ENCODE results near the gene LTBP2.

LTBP2 gene

GRCh38 chr14:74482571-74482970, 129.5 kb downstream of the LTBP2 start:
- in situ Hi-C loops (cut with MboI; ENCODE audit: low pct_unique_long_range_greater_than_20kb, low sequenced_read_pairs, unreplicated experiment): no loop called here
- DNase-seq (ENCODE audit: low spot score): no peak
- TF ChIP-seq CTCF (IDR thresholded peaks at IDR 0.05; ENCODE audit: extremely low read depth, insufficient read depth, missing control alignments): no peak

GRCh38 chr14:74480046-74480445, 132.0 kb downstream of the LTBP2 start:
- in situ Hi-C loops (cut with MboI; ENCODE audit: low pct_unique_long_range_greater_than_20kb, low sequenced_read_pairs, unreplicated experiment): no loop called here
- no peak for DNase-seq (ENCODE audit: low spot score)
- no peak for TF ChIP-seq CTCF (IDR thresholded peaks at IDR 0.05; ENCODE audit: extremely low read depth, insufficient read depth, missing control alignments)

- no peak for TF ChIP-seq CTCF (IDR thresholded peaks at IDR 0.05; ENCODE audit: extremely low read depth, insufficient read depth, missing control alignments)
- in situ Hi-C loops (cut with MboI; ENCODE audit: low pct_unique_long_range_greater_than_20kb, low sequenced_read_pairs, unreplicated experiment): no loop called here
- DNase-seq (ENCODE audit: low spot score): no peak
Measured at GRCh38 chr14:74478996-74479635, 132.9 kb downstream of the LTBP2 start.

- in situ Hi-C loops (cut with MboI; ENCODE audit: low pct_unique_long_range_greater_than_20kb, low sequenced_read_pairs, unreplicated experiment): no loop called here
- no peak for DNase-seq (ENCODE audit: low spot score)
- no peak for TF ChIP-seq CTCF (IDR thresholded peaks at IDR 0.05; ENCODE audit: extremely low read depth, insufficient read depth, missing control alignments)
Measured at GRCh38 chr14:74476607-74477006, 135.4 kb downstream of the LTBP2 start.

GRCh38 chr14:74476107-74476506, 135.9 kb downstream of the LTBP2 start:
- in situ Hi-C loops (cut with MboI; ENCODE audit: low pct_unique_long_range_greater_than_20kb, low sequenced_read_pairs, unreplicated experiment): no loop called here
- DNase-seq (ENCODE audit: low spot score): no peak
- TF ChIP-seq CTCF (IDR thresholded peaks at IDR 0.05; ENCODE audit: extremely low read depth, insufficient read depth, missing control alignments): no peak

- no peak for TF ChIP-seq CTCF (IDR thresholded peaks at IDR 0.05; ENCODE audit: extremely low read depth, insufficient read depth, missing control alignments)
- in situ Hi-C loops (cut with MboI; ENCODE audit: low pct_unique_long_range_greater_than_20kb, low sequenced_read_pairs, unreplicated experiment): no loop called here
- no peak for DNase-seq (ENCODE audit: low spot score)
Measured at GRCh38 chr14:74475678-74476077, 136.4 kb downstream of the LTBP2 start.
